Endothelial cell of umbilical vein (primary cell): ENCODE measurements around the gene ARHGEF17.

Source experiments
- EZH2 ChIP-seq: IDR thresholded peaks from 2 replicates; pipeline ENCODE4 v1.6.1; 2012; ENCODE audit warnings: borderline replicate concordance, low read depth, mild to moderate bottlenecking, moderate library complexity, low read length, inconsistent platforms; ENCODE audit not compliant: severe bottlenecking
- FOS ChIP-seq: IDR thresholded peaks from 2 replicates; pipeline ENCODE4 v1.6.1; 2011; ENCODE audit warnings: mild to moderate bottlenecking, low read length, moderate library complexity, borderline replicate concordance; ENCODE audit not compliant: insufficient read depth
- GATA2 ChIP-seq: IDR thresholded peaks from 2 replicates; pipeline ENCODE4 v1.7.0; 2011; ENCODE audit warnings: low read depth, mild to moderate bottlenecking, moderate library complexity, mixed read lengths, low read length; ENCODE audit not compliant: insufficient read length, insufficient read depth
- JUN ChIP-seq: IDR thresholded peaks from 2 replicates; pipeline ENCODE4 v1.6.1; 2011; ENCODE audit warnings: borderline replicate concordance, low read depth; ENCODE audit not compliant: insufficient read length, insufficient read depth
- MYC ChIP-seq: IDR thresholded peaks from one replicate; pipeline ENCODE4 v1.6.1; 2011; ENCODE audit warnings: mild to moderate bottlenecking, low read depth, low read length
- POLR2A ChIP-seq: IDR thresholded peaks from 2 replicates; pipeline ENCODE4 v1.6.1; 2012; ENCODE audit warnings: low read depth, mild to moderate bottlenecking, control low read depth, low read length
- POLR2AphosphoS5 ChIP-seq: IDR thresholded peaks from 2 replicates; pipeline ENCODE4 v1.6.1; 2012; ENCODE audit warnings: low read depth, mild to moderate bottlenecking, control low read depth, low read length, moderate library complexity; ENCODE audit not compliant: insufficient read depth
- TF ChIP-seq, protein P1 (sequence below), 2 donors: IDR thresholded peaks; 1 replicate in 1 of 2; 2 replicates in 1 of 2; pipeline ENCODE4 v1.5.1; 2011; ENCODE audit warnings: low read length in 2 of 2, mild to moderate bottlenecking in 2 of 2, moderate library complexity in 2 of 2, control low read depth in 1 of 2, inconsistent platforms in 1 of 2, low read depth in 1 of 2; ENCODE audit not compliant: insufficient read depth in 1 of 2; ENCODE audit errors: extremely low read depth in 1 of 2
- TF ChIP-seq, protein P2 (sequence below): IDR thresholded peaks from 2 replicates; pipeline ENCODE4 v1.6.1; 2011; ENCODE audit not compliant: insufficient read depth, insufficient read length

DNA sequence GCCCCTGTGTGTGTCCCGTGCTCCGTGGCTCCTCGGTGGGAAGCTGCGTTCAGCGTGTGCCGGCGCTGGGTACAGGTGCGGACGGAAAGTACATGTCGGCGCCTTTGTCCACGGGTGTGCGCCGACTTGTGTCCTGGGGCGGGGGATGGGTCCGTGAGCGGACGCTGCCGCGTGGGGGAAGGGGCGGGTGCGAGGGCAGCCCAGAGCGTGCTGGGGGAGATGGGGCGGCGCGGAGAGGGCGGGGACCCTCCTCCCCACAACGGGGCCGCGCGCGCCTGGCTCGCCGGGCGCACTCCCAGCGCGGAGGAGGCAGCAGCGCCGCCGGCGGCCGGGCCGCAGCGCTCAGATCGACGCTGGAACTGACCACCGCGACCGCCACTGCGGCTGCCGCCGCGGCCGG lies 34.6 kb downstream of the ARHGEF17 start:
- TF ChIP-seq, protein P1, sequence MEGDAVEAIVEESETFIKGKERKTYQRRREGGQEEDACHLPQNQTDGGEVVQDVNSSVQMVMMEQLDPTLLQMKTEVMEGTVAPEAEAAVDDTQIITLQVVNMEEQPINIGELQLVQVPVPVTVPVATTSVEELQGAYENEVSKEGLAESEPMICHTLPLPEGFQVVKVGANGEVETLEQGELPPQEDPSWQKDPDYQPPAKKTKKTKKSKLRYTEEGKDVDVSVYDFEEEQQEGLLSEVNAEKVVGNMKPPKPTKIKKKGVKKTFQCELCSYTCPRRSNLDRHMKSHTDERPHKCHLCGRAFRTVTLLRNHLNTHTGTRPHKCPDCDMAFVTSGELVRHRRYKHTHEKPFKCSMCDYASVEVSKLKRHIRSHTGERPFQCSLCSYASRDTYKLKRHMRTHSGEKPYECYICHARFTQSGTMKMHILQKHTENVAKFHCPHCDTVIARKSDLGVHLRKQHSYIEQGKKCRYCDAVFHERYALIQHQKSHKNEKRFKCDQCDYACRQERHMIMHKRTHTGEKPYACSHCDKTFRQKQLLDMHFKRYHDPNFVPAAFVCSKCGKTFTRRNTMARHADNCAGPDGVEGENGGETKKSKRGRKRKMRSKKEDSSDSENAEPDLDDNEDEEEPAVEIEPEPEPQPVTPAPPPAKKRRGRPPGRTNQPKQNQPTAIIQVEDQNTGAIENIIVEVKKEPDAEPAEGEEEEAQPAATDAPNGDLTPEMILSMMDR (IDR thresholded peaks at IDR 0.05; ENCODE audit: extremely low read depth in 1 of 2, insufficient read depth in 1 of 2, low read depth in 1 of 2, low read length in 2 of 2) = no peak
- TF ChIP-seq EZH2 = no peak
- no peak for TF ChIP-seq POLR2A
- TF ChIP-seq, protein P2, sequence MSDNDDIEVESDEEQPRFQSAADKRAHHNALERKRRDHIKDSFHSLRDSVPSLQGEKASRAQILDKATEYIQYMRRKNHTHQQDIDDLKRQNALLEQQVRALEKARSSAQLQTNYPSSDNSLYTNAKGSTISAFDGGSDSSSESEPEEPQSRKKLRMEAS = no peak
- no peak for TF ChIP-seq MYC
- no peak for TF ChIP-seq POLR2AphosphoS5
- TF ChIP-seq FOS = no peak
- no peak for TF ChIP-seq JUN
- no peak for TF ChIP-seq GATA2
